ENCODE data around the gene ARID1B. TPM values are rescaled to one million over a fixed set of nuclear protein-coding genes. Genes with fewer than 3 reads are reported as not detected.

ARID1B gene
- total and polyA plus RNA-seq, 2 of the 4 experiments (the other 2 are of a cell fraction) = 14.5 to 20.1 TPM

GRCh38 chr6:156771761-156772160, 5.4 kb upstream of the ARID1B start:
- no TSS peak for BruUV-seq (replicated peaks)
- H2BK5ac ChIP-seq (ENCODE audit: low read depth, low read length, poor library complexity, severe bottlenecking) = no peak overlapping the region
- no peak overlapping the region for H3K4me2 ChIP-seq (ENCODE audit: low read depth, low read length)
- H2BK20ac ChIP-seq (ENCODE audit: low read depth, low read length) = no peak overlapping the region
- no peaks in the 10 kb centered on the region for H3K27me3 ChIP-seq (ENCODE audit: control insufficient read depth, insufficient read depth, low read length)
- DNase-seq = no peak
- no peak overlapping the region for H3K9ac ChIP-seq (ENCODE audit: low read depth, low read length)
- H2BK120ac ChIP-seq (ENCODE audit: low read depth, low read length) = no peak overlapping the region
- no peak overlapping the region for H2AK9ac ChIP-seq (replicated peaks; ENCODE audit: low read depth, low read length, poor library complexity)
- H4K5ac ChIP-seq (ENCODE audit: low read depth, low read length) = no peak overlapping the region
- intact Hi-C loops (cut with micrococcal nuclease) = no loop called here
- H3K9me3 ChIP-seq (ENCODE audit: control insufficient read depth, insufficient read depth, low read length) = no peaks in the 10 kb centered on the region
- dilution Hi-C loops (cut with HindIII; ENCODE audit: low sequenced_read_pairs, unreplicated experiment) = no loop called here
- CTCF ChIA-PET = no interaction called here
- H3K27ac ChIP-seq (ENCODE audit: insufficient read depth, low read length) = no peak overlapping the region
- no peaks in the 10 kb centered on the region for H4K20me1 ChIP-seq (ENCODE audit: insufficient read depth, low read length)
- H2BK15ac ChIP-seq (ENCODE audit: low read depth, low read length) = no peak overlapping the region
- H3K14ac ChIP-seq (replicated peaks; ENCODE audit: low read depth, low read length) = no peak overlapping the region
- TF ChIP-seq ELK1 (IDR thresholded peaks at IDR 0.05; ENCODE audit: borderline replicate concordance, low read depth, low read length) (no peak), NFE2L2 (IDR thresholded peaks at IDR 0.05; ENCODE audit: low read depth, low read length) (no peak), BHLHE40 (IDR thresholded peaks at IDR 0.05; ENCODE audit: low read depth, low read length) (no peak), CHD1 (IDR thresholded peaks at IDR 0.05; ENCODE audit: low read depth, low read length) (no peak), RCOR1 (IDR thresholded peaks at IDR 0.05; ENCODE audit: insufficient replicate concordance, low read length) (no peak), RFX5 (IDR thresholded peaks at IDR 0.05; ENCODE audit: low read depth, low read length) (no peak), MXI1 (IDR thresholded peaks at IDR 0.05; ENCODE audit: borderline replicate concordance, low read depth, low read length) (no peak), MAFK (IDR thresholded peaks at IDR 0.05; ENCODE audit: low read depth, low read length) (no peak), FOS (IDR thresholded peaks at IDR 0.05; ENCODE audit: low read depth, low read length) (no peak), USF2 (IDR thresholded peaks at IDR 0.05; ENCODE audit: low read depth, low read length) (no peak), SMC3 (IDR thresholded peaks at IDR 0.05; ENCODE audit: low read depth, low read length) (no peak), POLR2A (IDR thresholded peaks at IDR 0.05; ENCODE audit: low read depth, low read length) (no peak), MAZ (IDR thresholded peaks at IDR 0.05; ENCODE audit: borderline replicate concordance, low read depth, low read length) (no peak), CEBPB (IDR thresholded peaks at IDR 0.05; ENCODE audit: low read depth, low read length) (no peak)
- no peak overlapping the region for H3K18ac ChIP-seq (ENCODE audit: low read depth, low read length)
- H4K91ac ChIP-seq (ENCODE audit: insufficient read depth, low read depth, low read length) = no peak overlapping the region
- no peak overlapping the region for H3K23ac ChIP-seq (ENCODE audit: low read depth, low read length)
- H3K56ac ChIP-seq (ENCODE audit: extremely low read depth, insufficient read depth, low read length) = no peak overlapping the region
- POLR2A ChIA-PET (ENCODE audit: unreplicated experiment) = no interaction called here
- no peaks in the 10 kb centered on the region for H3K36me3 ChIP-seq (ENCODE audit: control insufficient read depth, insufficient read depth, low read length)
- ATAC-seq (ENCODE audit: low read depth) = no peak
- no peak overlapping the region for H2AFZ ChIP-seq (replicated peaks; ENCODE audit: low read length, poor library complexity)
- peaks cover 13% of the 10 kb centered on the region for H3K4me1 ChIP-seq (ENCODE audit: control insufficient read depth, insufficient read depth, low read length)
- no peak overlapping the region for H2AK5ac ChIP-seq (ENCODE audit: low read depth, low read length)
- no peak overlapping the region for H3K4me3 ChIP-seq (ENCODE audit: insufficient read depth, low read depth, low read length)
- H4K8ac ChIP-seq (ENCODE audit: low read depth in 2 of 2, low read length in 2 of 2) = no peak overlapping the region
- H3K4ac ChIP-seq (ENCODE audit: low read depth, low read length) = no peak overlapping the region
- in situ Hi-C loops (cut with MboI; ENCODE audit: low sequenced_read_pairs) = loop anchor here (5.0 to 25.0 kb wide), 2 partner anchors 79 to 209 kb away; no protein-coding TSS in a partner anchor
- H3K9me1 ChIP-seq (ENCODE audit: insufficient read depth, low read length) = no peaks in the 10 kb centered on the region
- H3K79me1 ChIP-seq (ENCODE audit: low read depth in 1 of 2, low read length in 2 of 2) = peaks cover 4 to 10% of the 10 kb centered on the region in 2 experiments; a peak in 2 of 4 replicates
- 100% methylated on average over 1 of the region's 7 CpGs; no CpG with 5 or more reads in 1 of the 2 experiments for WGBS, 2 experiments (ENCODE audit: extremely low coverage in 2 of 2, insufficient read length in 1 of 2)

Data from IMR-90 (cell line).